ENCODE data around the gene AXIN1.

Gene AXIN1

GRCh38 chr16:276426-277077 is 76.0 kb downstream of the AXIN1 start:
- in situ Hi-C loops (cut with MboI; ENCODE audit: low sequenced_read_pairs, unreplicated experiment) = no loop called here
- no peak for DNase-seq (ENCODE audit: low spot score)
- TF ChIP-seq CTCF (IDR thresholded peaks at IDR 0.05; ENCODE audit: borderline replicate concordance, control extremely low read depth, extremely low read depth, insufficient read depth, missing control alignments) = no peak

GRCh38 chr16:275786-276232 is 76.7 kb downstream of the AXIN1 start, which contains the start of gene RGS11:
Gene RGS11, minus strand, starts transcription at chr16:275944. Its CDS starts 33 bp downstream, at chr16:275911.
- no peak for TF ChIP-seq CTCF (IDR thresholded peaks at IDR 0.05; ENCODE audit: borderline replicate concordance, control extremely low read depth, extremely low read depth, insufficient read depth, missing control alignments)
- DNase-seq (ENCODE audit: low spot score) = no peak
- in situ Hi-C loops (cut with MboI; ENCODE audit: low sequenced_read_pairs, unreplicated experiment) = no loop called here

GRCh38 chr16:275041-275641 is 77.4 kb downstream of the AXIN1 start:
- DNase-seq (ENCODE audit: low spot score) = no peak
- in situ Hi-C loops (cut with MboI; ENCODE audit: low sequenced_read_pairs, unreplicated experiment) = no loop called here
- no peak for TF ChIP-seq CTCF (IDR thresholded peaks at IDR 0.05; ENCODE audit: borderline replicate concordance, control extremely low read depth, extremely low read depth, insufficient read depth, missing control alignments)

DNA sequence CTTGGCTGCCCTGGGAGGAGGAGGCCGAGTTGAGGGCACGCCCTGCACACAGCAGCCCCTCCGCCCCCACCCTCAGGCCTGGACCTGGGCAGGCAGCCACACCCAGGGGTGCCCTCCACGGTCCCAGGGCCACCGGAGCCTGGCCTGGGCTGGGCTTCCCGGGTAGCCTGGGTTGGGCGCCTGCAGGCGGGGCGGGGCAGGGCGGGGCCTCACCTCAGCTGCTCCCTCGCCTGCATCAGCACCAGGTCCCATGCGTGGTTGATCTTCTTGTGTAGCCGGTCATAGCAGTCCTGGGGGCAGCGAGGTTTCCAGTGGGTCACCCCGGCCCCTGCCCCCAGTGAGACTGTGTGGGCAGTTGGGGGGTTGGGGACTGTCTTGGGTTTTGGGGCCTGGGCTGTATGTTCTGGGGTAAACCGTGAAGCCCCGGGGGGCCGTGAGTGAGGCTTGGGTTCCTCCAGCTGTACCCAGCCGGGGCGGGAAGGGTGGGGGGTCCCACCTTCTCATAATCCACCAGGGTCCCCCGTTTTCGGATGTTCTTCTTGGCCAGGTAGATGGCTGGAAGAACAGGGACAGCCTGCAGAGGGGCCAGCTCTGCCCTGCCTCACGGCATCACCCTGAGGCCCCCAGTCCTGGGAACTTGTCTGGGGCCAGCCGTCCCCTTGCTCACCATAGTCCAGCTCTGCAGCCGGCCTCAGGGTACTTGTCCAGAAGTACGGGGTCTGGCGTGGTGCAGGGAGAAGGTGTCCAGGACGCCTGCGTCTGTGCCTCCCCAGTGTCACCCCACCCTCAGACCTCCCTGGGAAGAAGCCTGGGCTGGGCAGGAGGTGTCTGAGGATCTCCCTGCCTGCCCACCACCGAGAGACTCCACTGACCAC is 78.7 kb downstream of the AXIN1 start:
- no peak for TF ChIP-seq CTCF (IDR thresholded peaks at IDR 0.05; ENCODE audit: borderline replicate concordance, control extremely low read depth, extremely low read depth, insufficient read depth, missing control alignments)
- no peak for DNase-seq (ENCODE audit: low spot score)
- in situ Hi-C loops (cut with MboI; ENCODE audit: low sequenced_read_pairs, unreplicated experiment) = no loop called here

DNA sequence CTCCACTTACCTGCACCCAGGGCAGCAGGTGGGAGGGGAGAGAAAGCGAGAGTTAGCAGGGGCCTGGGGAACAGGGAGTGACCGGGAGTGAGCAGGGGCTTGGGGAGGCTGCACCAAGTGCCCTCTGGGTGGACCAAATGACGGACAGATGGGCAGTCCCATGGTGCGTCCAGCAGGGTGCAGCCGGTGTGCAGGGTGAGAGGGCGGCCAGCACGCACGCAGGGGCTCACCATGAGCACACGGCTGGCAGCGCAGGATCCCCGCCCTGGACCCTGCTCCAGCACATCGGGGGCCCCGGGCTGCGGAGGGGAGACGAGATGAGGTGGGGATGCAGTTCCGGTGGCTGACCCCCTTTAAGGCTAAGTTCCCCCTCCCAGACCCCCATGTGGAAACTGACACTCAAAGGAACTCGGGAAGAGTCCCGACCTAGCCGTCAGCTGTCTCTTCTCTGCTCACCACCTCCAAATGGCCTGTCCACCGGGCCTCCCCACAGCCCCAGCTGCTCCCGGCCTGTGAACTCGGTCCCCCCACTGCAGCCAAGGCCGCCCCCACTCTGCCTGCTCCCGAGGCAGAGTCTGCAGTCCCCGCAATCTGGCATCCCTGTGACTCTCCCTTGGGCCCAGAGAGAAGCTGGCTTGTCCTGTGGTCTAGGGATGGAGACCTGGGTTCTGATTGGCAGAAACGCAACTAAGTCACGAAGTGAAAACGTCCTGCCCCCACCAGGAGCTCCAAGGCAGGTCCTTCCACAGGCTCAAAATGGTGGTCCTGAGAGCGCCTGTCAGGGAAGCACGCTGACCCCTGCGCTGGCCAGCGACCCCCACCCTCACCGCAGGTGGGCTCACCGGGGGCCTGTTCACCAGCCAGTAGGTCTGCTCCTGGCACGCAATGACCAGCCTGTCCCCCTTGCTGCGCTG is 79.6 kb downstream of the AXIN1 start:
- in situ Hi-C loops (cut with MboI; ENCODE audit: low sequenced_read_pairs, unreplicated experiment) = no loop called here
- no peak for DNase-seq (ENCODE audit: low spot score)
- TF ChIP-seq CTCF (IDR thresholded peaks at IDR 0.05; ENCODE audit: borderline replicate concordance, control extremely low read depth, extremely low read depth, insufficient read depth, missing control alignments) = no peak

Data from GM13976 (cell line).